T47D (cell line): ENCODE measurements around the gene CDH3.

Experiments
- DNase-seq, 2 experiments: peaks; one replicate each; pipeline versions ENCODE4 v3.0.0 to v3.0.0-alpha.2; 2011 to 2012; ENCODE audit warnings: low read depth in 1 of 2, low spot score in 1 of 2
- JUND ChIP-seq: IDR thresholded peaks from 2 replicates; pipeline ENCODE4 v1.6.1; 2012; ENCODE audit warnings: low read depth
- in situ Hi-C: cut with HindIII; loops from 2 replicates; pipeline ENCODE4 v1.10.0; 2016; ENCODE audit warnings: low sequenced_read_pairs, low pct_unique_long_range_greater_than_20kb

CDH3 gene

GRCh38 chr16:68717684-68718083, 72.6 kb downstream of the CDH3 start:
- no peak for DNase-seq
- no peak for TF ChIP-seq JUND
- in situ Hi-C loops, result no loop called here

GRCh38 chr16:68718590-68718989, 73.5 kb downstream of the CDH3 start:
- no peak for TF ChIP-seq JUND
- in situ Hi-C loops, result no loop called here
- DNase-seq, result no peak

- DNase-seq, result no peak
- in situ Hi-C loops, result no loop called here
- TF ChIP-seq JUND, result no peak
These were observed 74.9 kb downstream of the CDH3 start for GRCh38 chr16:68719993-68720489.

- TF ChIP-seq JUND, result no peak
- peak; percentile 45 to 88 for DNase-seq
- in situ Hi-C loops, result no loop called here
These were observed 77.3 kb downstream of the CDH3 start for GRCh38 chr16:68722119-68723024.

GRCh38 chr16:68724797-68725196, 79.7 kb downstream of the CDH3 start:
- no peak for TF ChIP-seq JUND
- DNase-seq, result no peak
- in situ Hi-C loops, result no loop called here

- no peak for TF ChIP-seq JUND
- DNase-seq, result no peak
- in situ Hi-C loops, result no loop called here
These were observed 83.4 kb downstream of the CDH3 start for GRCh38 chr16:68728523-68728922.

- DNase-seq, result no peak
- in situ Hi-C loops, result no loop called here
- TF ChIP-seq JUND, result no peak
These were observed 86.5 kb downstream of the CDH3 start for GRCh38 chr16:68731637-68732036.

- no peak for TF ChIP-seq JUND
- peak in 1 of 2 experiments; percentile 76 for DNase-seq
- in situ Hi-C loops, result no loop called here
These were observed 87.1 kb downstream of the CDH3 start for GRCh38 chr16:68732042-68732680.

GRCh38 chr16:68732741-68733399, 87.8 kb downstream of the CDH3 start:
- in situ Hi-C loops, result no loop called here
- no peak for TF ChIP-seq JUND
- no peak for DNase-seq

GRCh38 chr16:68733570-68733969, 88.5 kb downstream of the CDH3 start:
- in situ Hi-C loops, result no loop called here
- no peak for TF ChIP-seq JUND
- DNase-seq, result no peak

GRCh38 chr16:68734782-68735181, 89.7 kb downstream of the CDH3 start:
- no peak for DNase-seq
- TF ChIP-seq JUND, result no peak
- in situ Hi-C loops, result no loop called here

GRCh38 chr16:68736561-68736960, 91.5 kb downstream of the CDH3 start:
- TF ChIP-seq JUND, result no peak
- no peak for DNase-seq
- in situ Hi-C loops, result no loop called here
